ENCODE data around the gene BBS10.

The BBS10 gene

DNA sequence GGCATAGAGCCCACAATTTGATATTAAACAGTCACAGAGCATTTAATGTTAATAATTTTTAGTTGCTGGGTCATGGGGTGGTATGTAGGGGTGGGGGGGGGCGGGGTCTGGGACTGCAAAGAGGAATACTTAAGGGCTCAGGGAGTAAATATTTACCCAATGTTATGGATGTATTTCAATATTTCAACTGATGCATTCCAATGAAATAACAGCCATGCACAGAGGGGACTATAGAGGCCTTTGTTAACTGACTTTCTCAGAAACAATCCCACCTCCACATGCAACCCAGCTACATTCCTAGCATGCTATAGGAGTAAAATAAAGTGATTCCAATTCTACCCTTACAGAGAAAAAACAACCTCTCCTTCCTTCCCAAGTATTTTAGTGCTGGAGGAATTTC, 7.9 kb upstream of the BBS10 start:
- in situ Hi-C loops (cut with HindIII; ENCODE audit: low sequenced_read_pairs), result no loop called here

DNA sequence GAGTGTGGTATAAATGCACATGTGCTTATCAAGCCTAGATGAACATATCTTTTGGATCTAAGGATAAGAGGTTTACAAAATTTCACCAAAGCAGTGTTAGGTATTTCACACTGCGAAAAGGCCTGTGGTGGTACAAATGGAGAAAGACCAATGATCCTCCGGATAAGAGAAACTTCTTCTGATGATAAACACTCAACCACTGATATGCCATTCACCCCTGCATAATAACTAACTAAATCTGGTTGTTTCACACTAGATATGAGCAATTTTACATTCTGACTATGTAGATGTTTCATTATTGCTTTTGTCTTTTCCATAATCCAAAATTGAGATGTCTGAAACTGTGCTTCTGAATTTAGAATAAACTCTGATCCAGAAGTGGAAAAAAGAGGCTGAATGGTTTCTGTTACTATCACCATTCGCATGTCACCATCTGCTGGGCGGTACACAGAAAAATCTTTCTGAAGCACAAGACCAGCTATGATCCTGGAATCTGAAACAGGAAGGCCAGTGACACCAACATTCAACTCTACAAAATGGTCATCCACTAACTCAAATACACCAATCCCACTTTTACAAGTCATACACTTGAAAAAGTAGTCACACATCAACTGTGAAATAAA, 1.3 kb downstream of the BBS10 start:
- in situ Hi-C loops (cut with HindIII; ENCODE audit: low sequenced_read_pairs), result loop anchor here (25.0 kb wide), 1 partner anchor 285 kb away; no protein-coding TSS in a partner anchor
- peak; percentile 47 for DNase-seq (ENCODE audit: low read depth)
- TF ChIP-seq CTCF (IDR thresholded peaks at IDR 0.05; ENCODE audit: low read depth, low read length, missing control alignments), result peak; percentile 54
- H3K4me3 ChIP-seq (ENCODE audit: low read depth, low read length), result peak overlapping the region; percentile 75

More for the DNA sequence above, 7.9 kb upstream of the BBS10 start:
- TF ChIP-seq CTCF (IDR thresholded peaks at IDR 0.05; ENCODE audit: low read depth, low read length, missing control alignments), result no peak
- DNase-seq (ENCODE audit: low read depth), result no peak
- H3K4me3 ChIP-seq (ENCODE audit: low read depth, low read length), result no peak overlapping the region

- DNase-seq (ENCODE audit: low read depth), result no peak
- in situ Hi-C loops (cut with HindIII; ENCODE audit: low sequenced_read_pairs), result loop anchor here (25.0 kb wide), 1 partner anchor 284 kb away; no protein-coding TSS in a partner anchor
- no peak for TF ChIP-seq CTCF (IDR thresholded peaks at IDR 0.05; ENCODE audit: low read depth, low read length, missing control alignments)
- H3K4me3 ChIP-seq (ENCODE audit: low read depth, low read length), result no peak overlapping the region
Observed at GRCh38 chr12:76346236-76346635, 2.0 kb downstream of the BBS10 start.

GRCh38 chr12:76345569-76345968, 2.6 kb downstream of the BBS10 start:
- no peak for TF ChIP-seq CTCF (IDR thresholded peaks at IDR 0.05; ENCODE audit: low read depth, low read length, missing control alignments)
- H3K4me3 ChIP-seq (ENCODE audit: low read depth, low read length), result no peak overlapping the region
- in situ Hi-C loops (cut with HindIII; ENCODE audit: low sequenced_read_pairs), result loop anchor here (25.0 kb wide), 1 partner anchor 283 kb away; no protein-coding TSS in a partner anchor
- no peak for DNase-seq (ENCODE audit: low read depth)

- DNase-seq (ENCODE audit: low read depth), result no peak
- H3K4me3 ChIP-seq (ENCODE audit: low read depth, low read length), result no peak overlapping the region
- TF ChIP-seq CTCF (IDR thresholded peaks at IDR 0.05; ENCODE audit: low read depth, low read length, missing control alignments), result no peak
- in situ Hi-C loops (cut with HindIII; ENCODE audit: low sequenced_read_pairs), result loop anchor here (25.0 kb wide), 1 partner anchor 279 kb away; no protein-coding TSS in a partner anchor
Observed at GRCh38 chr12:76341436-76342030, 6.7 kb downstream of the BBS10 start.

DNA sequence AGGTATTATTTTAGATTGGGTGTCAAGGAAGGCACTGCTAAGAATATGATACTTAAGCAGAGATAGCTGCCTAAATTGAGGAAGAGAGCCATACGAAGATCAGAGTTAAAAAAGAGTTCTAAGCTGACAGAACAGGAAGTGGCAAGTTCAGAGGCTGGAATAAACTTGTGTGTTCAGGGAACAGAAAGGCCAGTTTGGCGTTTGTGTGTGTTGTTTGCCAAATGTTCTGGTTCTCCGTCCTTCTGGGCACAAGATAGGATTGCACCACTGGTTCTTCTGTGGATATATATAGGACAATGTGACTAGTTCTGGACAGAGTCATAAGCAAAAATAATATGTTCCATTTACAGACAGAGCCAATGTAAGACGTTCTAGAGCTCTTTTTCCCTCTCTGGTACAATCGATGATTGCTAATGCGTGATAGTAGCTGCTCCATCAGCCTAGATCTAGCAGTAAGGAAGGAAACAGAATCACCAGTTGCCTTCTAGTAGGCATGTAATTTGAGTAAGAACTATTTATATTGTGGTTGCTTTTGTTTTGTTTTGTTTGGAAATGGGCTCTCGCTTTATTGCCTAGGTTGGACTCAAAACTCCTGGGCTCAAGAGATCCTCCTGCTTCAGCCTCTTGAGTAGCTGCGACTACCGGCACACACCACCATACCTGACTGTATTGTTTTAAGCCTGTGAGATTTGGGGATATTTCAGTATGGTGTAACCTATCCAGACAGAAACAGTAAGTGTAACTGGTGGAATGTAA, 7.4 kb downstream of the BBS10 start:
- H3K4me3 ChIP-seq (ENCODE audit: low read depth, low read length), result no peak overlapping the region
- in situ Hi-C loops (cut with HindIII; ENCODE audit: low sequenced_read_pairs), result loop anchor here (25.0 kb wide), 1 partner anchor 279 kb away; no protein-coding TSS in a partner anchor
- no peak for DNase-seq (ENCODE audit: low read depth)
- no peak for TF ChIP-seq CTCF (IDR thresholded peaks at IDR 0.05; ENCODE audit: low read depth, low read length, missing control alignments)
